ENCODE results near the gene SGSM2. TPM values are rescaled to one million over a fixed set of nuclear protein-coding genes. Genes with fewer than 3 reads are reported as not detected.

Gene SGSM2
- total and polyA plus RNA-seq, 2 of the 13 experiments (the other 11 are each of a cell fraction or from before 2014, with no cell fraction given), result 30.4 to 51.3 TPM

DNA sequence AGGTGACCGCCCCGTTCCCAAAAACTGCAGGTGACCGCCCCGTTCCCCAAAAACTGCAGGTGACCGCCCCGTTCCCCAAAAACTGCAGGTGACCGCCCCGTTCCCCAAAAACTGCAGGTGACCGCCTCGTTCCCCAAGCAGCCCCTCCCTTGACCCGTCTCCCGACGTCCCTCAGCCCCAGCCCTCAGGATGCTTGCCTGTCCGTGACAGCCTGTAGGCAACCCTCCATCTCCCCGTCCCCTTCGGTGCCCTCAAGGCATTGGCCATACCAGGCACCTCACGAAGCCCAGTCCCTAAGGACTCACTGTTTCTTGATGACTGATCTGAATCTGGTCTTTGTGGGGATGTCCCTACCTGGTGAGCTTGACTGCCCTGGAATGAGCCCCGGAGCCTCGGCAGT is 25.1 kb downstream of the SGSM2 start (continued):
- no peak for TF ChIP-seq ZNF569 (CRISPR knock-in tag; IDR thresholded peaks at IDR 0.05; ENCODE audit: borderline replicate concordance)

GRCh38 chr17:2362881-2363280 is 25.6 kb downstream of the SGSM2 start:
- Histone ChIP-seq H3K9me3 (ENCODE audit: low read length) (no peaks in the 10 kb centered on the region), H3K79me2 (ENCODE audit: insufficient read depth, low read length) (no peaks in the 10 kb centered on the region), H3K4me1 (ENCODE audit: insufficient read depth, low read length) (no peaks in the 10 kb centered on the region), H3K36me3 (replicated peaks in 1 of 2; ENCODE audit: control insufficient read depth in 1 of 2, insufficient read depth in 2 of 2, low read length in 2 of 2) (peaks cover 16 to 30% of the 10 kb centered on the region in 2 experiments; a peak in 3 of 5 replicates), H3K4me3 (replicated peaks in 1 of 3; ENCODE audit: insufficient read depth in 1 of 3, low read depth in 2 of 3, low read length in 3 of 3) (no peak overlapping the region), H2AFZ (ENCODE audit: low read length) (no peak overlapping the region), H3K27ac (ENCODE audit: extremely low read length, insufficient read depth, low read length) (no peak overlapping the region), H4K20me1 (ENCODE audit: insufficient read depth, low read length) (no peaks in the 10 kb centered on the region), H3K4me2 (ENCODE audit: low read depth, low read length) (no peak overlapping the region), H3K9ac (ENCODE audit: insufficient read depth, low read depth, low read length) (no peak overlapping the region), H3K27me3 (ENCODE audit: control insufficient read depth in 1 of 2, insufficient read depth in 2 of 2, low read length in 2 of 2) (no peaks in the 10 kb centered on the region)
- intact Hi-C loops (cut with micrococcal nuclease; ENCODE audit: unreplicated experiment), result no loop called here
- CTCF ChIA-PET (ENCODE audit: low intra/inter-chr PET ratio, low total read pairs), result no interaction called here
- POLR2A ChIA-PET, result no interaction called here
- TF ChIP-seq MXD1 (CRISPR knock-in tag; IDR thresholded peaks at IDR 0.05) (no peak), ZNF33A (CRISPR knock-in tag; IDR thresholded peaks at IDR 0.05; ENCODE audit: borderline replicate concordance) (no peak), SP5 (CRISPR knock-in tag; IDR thresholded peaks at IDR 0.05; ENCODE audit: borderline replicate concordance, low read depth) (no peak), REL (CRISPR knock-in tag; conservative IDR thresholded peaks at IDR 0.05) (no peak), CCDC6 (CRISPR knock-in tag; IDR thresholded peaks at IDR 0.05) (no peak), YEATS4 (CRISPR knock-in tag; IDR thresholded peaks at IDR 0.05; ENCODE audit: borderline replicate concordance) (no peak), ZNF746 (CRISPR knock-in tag; IDR thresholded peaks at IDR 0.05) (no peak), ZFP82 (CRISPR knock-in tag; IDR thresholded peaks at IDR 0.05; ENCODE audit: borderline replicate concordance) (no peak), ZBTB49 (CRISPR knock-in tag; IDR thresholded peaks at IDR 0.05; ENCODE audit: borderline replicate concordance) (no peak), TFDP1 (CRISPR knock-in tag; IDR thresholded peaks at IDR 0.05; ENCODE audit: borderline replicate concordance) (no peak)
- TF ChIP-seq, protein P1, sequence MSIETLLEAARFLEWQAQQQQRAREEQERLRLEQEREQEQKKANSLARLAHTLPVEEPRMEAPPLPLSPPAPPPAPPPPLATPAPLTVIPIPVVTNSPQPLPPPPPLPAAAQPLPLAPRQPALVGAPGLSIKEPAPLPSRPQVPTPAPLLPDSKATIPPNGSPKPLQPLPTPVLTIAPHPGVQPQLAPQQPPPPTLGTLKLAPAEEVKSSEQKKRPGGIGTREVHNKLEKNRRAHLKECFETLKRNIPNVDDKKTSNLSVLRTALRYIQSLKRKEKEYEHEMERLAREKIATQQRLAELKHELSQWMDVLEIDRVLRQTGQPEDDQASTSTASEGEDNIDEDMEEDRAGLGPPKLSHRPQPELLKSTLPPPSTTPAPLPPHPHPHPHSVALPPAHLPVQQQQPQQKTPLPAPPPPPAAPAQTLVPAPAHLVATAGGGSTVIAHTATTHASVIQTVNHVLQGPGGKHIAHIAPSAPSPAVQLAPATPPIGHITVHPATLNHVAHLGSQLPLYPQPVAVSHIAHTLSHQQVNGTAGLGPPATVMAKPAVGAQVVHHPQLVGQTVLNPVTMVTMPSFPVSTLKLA (IDR thresholded peaks at IDR 0.05), result no peak
- WGBS (ENCODE audit: low lambda C conversion rate), result 98% methylated on average over 5 of the region's 14 CpGs
- in situ Hi-C loops (cut with HindIII; ENCODE audit: extremely low pct_ligation_motif_present, low pct_unique_long_range_greater_than_20kb), result no loop called here
- no peak for ATAC-seq
- no peak for FAIRE-seq
- no peak for DNase-seq (ENCODE audit: low spot score)
- no TSS peak for BruUV-seq (replicated peaks)

Data from HepG2 (cell line).